Peyer's patch (tissue), 4 donors: ENCODE measurements around the gene MAN2C1. TPM values are rescaled to one million over a fixed set of nuclear protein-coding genes. Genes with fewer than 3 reads are reported as not detected.
A peak's percentile ranks its signal among the peaks of the same experiment; 100 is the strongest.
"Not testable (repeated sequence)": the region's sequence is repeated elsewhere in the genome, so short reads cannot be mapped to it uniquely, and the experiment has no call there.

ENCODE experiments used
- DNase-seq, 3 donors: peaks; one replicate each; pipeline ENCODE4 v3.0.0-alpha.2; 2017 to 2019
- H3K27ac ChIP-seq, 4 donors: fragments of 200-600 bp; sonication (generic); one replicate each; pipeline ENCODE4 v1.5.1; 2016 to 2019
- H3K27me3 ChIP-seq, 2 donors: fragments of 200-600 bp; sonication (generic); one replicate each; pipeline ENCODE4 v1.5.1; 2019
- H3K36me3 ChIP-seq, 3 donors: fragments of 200-600 bp; sonication (generic); one replicate each; pipeline ENCODE4 v1.5.1; 2016 to 2019
- H3K4me1 ChIP-seq, 4 donors: fragments of 200-600 bp; sonication (generic); one replicate each; pipeline ENCODE4 v1.5.1; 2016 to 2019
- H3K4me3 ChIP-seq, 4 donors: fragments of 200-600 bp; sonication (generic); 1 replicate in 3 of 4; 2 replicates in 1 of 4; pipeline ENCODE4 v1.5.1; 2016 to 2019; ENCODE audit warnings: mild to moderate bottlenecking in 1 of 4
- H3K9me3 ChIP-seq, 4 donors: fragments of 200-600 bp; sonication (generic); one replicate each; pipeline ENCODE4 v1.5.1; 2016 to 2019; ENCODE audit warnings: mild to moderate bottlenecking in 1 of 4
- POLR2A ChIP-seq, 2 donors: fragments of 450-650 bp; IDR thresholded peaks; one replicate each; pipeline ENCODE4 v1.5.1; 2017; ENCODE audit warnings: antibody characterized with exemption in 2 of 2, mild to moderate bottlenecking in 2 of 2, moderate library complexity in 2 of 2
- total RNA-seq, 4 donors: library from RNA; depleted of rRNA; stranded (reverse); fragments of >200 nt; gene quantifications; one replicate each; pipeline ENCODE4 v1.1.0, GENCODE V29; 2016
- TF ChIP-seq, protein P1 (sequence below), 6 experiments: fragments of 450-650 bp in 4 of 6; fragments of 200-600 bp in 2 of 6; sonication (generic) in 1 of 6; IDR thresholded peaks; one replicate each; pipeline ENCODE4 v1.5.1; 2017 to 2019; ENCODE audit warnings: antibody characterized with exemption in 6 of 6, mild to moderate bottlenecking in 3 of 6, moderate library complexity in 1 of 6

MAN2C1 gene
- total RNA-seq, 4 donors from 2014 or later: 268 to 777 (median 649) TPM

DNA sequence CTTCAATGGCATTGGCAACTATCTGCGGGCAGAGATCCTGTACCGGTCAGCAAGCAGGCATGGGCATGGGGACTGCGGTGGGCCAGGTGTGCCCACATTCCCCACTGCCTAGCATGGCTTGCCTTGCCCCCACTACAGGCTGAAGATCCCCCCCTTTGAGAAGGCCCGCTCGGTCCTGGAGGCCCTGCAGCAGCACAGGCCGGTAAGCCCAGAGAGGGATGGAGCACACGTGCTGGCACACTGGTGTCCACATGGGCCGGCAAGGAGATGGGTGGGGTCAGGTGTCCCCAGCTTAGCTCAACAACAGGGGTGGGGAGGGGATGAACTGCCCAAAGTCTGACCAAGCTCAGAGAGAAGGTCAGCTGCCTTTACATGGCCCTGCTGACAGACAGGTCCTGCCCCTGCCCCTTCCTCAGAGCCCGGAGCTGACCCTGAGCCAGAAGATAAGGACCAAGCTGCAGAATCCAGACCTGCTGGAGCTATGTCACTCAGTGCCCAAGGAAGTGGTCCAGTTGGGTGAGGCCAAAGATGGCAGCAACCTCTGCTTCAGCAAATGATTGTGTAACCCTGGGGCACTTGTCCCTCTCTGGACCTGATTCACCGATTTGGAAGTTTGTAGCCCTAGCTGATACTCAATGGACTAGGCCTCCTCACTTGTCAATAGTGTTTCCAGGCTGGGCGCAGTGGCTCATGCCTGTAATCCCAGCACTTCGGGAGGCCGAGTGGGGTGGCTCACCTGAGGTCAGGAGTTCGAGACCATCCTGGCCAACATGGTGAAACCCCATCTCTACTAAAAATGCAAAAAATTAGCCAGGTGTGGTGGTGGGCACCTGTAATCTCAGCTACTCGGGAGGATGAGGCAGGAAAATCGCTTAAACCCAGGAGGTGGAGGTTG lies 16.0 kb downstream of the MAN2C1 start:
- H3K9me3 ChIP-seq: peaks cover 0 to 26% (median 0%) of the 10 kb centered on the region in 4 donors
- H3K27ac ChIP-seq: no peak overlapping the region
- TF ChIP-seq, protein P1, sequence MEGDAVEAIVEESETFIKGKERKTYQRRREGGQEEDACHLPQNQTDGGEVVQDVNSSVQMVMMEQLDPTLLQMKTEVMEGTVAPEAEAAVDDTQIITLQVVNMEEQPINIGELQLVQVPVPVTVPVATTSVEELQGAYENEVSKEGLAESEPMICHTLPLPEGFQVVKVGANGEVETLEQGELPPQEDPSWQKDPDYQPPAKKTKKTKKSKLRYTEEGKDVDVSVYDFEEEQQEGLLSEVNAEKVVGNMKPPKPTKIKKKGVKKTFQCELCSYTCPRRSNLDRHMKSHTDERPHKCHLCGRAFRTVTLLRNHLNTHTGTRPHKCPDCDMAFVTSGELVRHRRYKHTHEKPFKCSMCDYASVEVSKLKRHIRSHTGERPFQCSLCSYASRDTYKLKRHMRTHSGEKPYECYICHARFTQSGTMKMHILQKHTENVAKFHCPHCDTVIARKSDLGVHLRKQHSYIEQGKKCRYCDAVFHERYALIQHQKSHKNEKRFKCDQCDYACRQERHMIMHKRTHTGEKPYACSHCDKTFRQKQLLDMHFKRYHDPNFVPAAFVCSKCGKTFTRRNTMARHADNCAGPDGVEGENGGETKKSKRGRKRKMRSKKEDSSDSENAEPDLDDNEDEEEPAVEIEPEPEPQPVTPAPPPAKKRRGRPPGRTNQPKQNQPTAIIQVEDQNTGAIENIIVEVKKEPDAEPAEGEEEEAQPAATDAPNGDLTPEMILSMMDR (IDR thresholded peaks at IDR 0.05): no peak
- no peak for TF ChIP-seq POLR2A (IDR thresholded peaks at IDR 0.05)
- no peak overlapping the region for H3K4me3 ChIP-seq
- peaks cover 0 to 18% (median 0%) of the 10 kb centered on the region in 3 donors for H3K36me3 ChIP-seq
- peaks cover 0 to 16% (median 6%) of the 10 kb centered on the region in 4 donors for H3K4me1 ChIP-seq
- no peaks in the 10 kb centered on the region for H3K27me3 ChIP-seq
- DNase-seq: no peak

DNA sequence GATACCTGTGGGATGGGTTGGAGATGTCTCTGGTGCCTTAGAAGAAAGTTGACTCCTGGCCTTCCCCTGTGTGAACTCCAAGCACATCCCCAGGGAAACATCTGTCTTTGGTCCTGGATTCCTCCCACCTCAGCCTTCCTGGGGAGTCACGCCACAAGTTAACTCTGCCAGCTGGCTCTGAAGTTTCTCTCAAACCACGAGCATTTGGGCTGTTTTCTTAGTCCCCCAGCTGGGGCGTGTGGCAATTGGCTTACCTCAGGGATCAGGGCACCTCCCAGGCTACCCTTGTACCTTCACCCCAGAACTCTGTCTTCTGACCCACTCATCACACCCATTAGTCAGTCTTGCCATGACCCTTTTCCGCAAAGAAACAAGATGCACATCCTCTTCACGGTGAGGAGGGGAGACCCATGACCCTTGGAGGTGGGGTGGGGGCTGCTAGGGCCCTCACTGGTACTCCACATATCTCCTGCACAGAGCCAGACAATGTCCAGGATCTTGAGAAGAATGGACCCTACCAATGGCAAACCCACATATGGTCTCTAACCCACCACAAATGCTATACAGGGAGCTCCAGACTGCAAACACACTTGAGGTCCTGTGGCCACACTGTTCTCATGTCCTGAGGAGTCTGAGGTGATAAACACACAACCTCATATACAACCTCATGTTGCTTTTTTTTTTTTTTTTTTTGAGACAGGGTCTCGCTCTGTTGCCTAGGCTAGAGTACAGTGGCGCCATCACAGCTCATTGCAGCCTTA lies 17.6 kb downstream of the MAN2C1 start:
- H3K4me1 ChIP-seq: peaks cover 0 to 23% (median 8%) of the 10 kb centered on the region in 4 donors
- TF ChIP-seq, protein P1 (IDR thresholded peaks at IDR 0.05): no peak
- TF ChIP-seq POLR2A (IDR thresholded peaks at IDR 0.05): no peak
- peaks cover 0 to 26% (median 0%) of the 10 kb centered on the region in 4 donors for H3K9me3 ChIP-seq
- DNase-seq: no peak
- no peak overlapping the region for H3K4me3 ChIP-seq
- peak overlapping the region in 3 of 4 donors; percentile 23 to 51 (median 50) for H3K27ac ChIP-seq
- peaks cover 0 to 6% (median 0%) of the 10 kb centered on the region in 3 donors for H3K36me3 ChIP-seq
- no peaks in the 10 kb centered on the region for H3K27me3 ChIP-seq

DNA sequence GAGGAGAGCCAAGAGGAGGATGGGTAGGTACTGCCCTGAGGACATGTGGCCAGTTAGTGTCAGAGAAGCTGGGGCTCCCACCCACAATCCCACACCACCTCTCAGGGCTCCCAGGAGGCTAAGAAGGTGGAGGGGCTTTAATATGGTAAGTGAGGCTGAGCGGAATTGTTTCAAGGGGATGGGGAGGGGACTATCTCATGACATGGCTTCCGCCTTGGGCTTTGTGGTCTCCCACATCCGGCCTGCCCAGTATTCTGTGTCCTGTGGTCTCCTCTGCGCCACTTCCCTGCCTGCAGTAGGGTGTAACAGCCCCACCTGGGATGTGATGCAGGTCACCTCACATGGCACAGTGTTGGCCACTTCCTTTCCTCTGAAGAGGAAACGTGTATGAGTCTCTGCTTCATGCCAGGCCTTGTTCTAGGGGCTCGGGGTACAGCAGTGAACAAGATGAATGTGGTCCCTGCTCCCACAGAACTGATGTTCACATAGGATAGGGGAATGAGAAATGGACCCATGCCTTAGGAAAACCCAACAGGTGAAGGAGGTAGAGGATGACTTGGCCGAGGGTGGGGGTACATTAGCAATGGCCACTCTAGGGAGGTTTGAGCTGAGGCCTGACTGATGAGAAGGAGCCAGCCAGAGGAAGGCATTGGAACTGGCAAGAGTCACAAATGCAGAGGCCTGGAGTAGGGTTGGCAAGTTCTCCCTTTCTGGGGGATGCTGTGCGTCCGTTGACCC lies 18.4 kb downstream of the MAN2C1 start:
- Histone ChIP-seq H3K4me3 (no peak overlapping the region), H3K27ac (peak overlapping the region in 3 of 4 donors; percentile 23 to 51 (median 50)), H3K4me1 (peaks cover 0 to 23% (median 8%) of the 10 kb centered on the region in 4 donors), H3K36me3 (no peaks in the 10 kb centered on the region), H3K9me3 (peaks cover 0 to 26% (median 0%) of the 10 kb centered on the region in 4 donors), H3K27me3 (no peaks in the 10 kb centered on the region)
- TF ChIP-seq POLR2A (IDR thresholded peaks at IDR 0.05): no peak
- TF ChIP-seq, protein P1 (IDR thresholded peaks at IDR 0.05): no peak
- DNase-seq: peak; percentile 45 to 91 (median 88)

DNA sequence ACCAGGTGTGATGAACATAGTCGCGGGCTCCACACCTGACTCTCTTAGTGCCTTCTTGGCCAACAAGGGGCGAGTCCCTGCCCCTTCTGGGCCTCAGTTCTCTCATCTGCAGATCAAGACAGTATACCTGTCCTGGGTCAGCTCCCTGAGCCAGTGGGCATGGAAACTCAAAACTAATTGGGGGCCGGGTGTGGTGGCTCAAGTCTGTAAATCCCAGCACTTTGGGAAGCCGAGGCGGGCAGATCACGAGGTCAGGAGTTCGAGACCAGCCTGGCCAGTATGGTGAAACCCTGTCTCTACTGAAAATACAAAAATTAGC lies 19.1 kb downstream of the MAN2C1 start:
- H3K27ac ChIP-seq: peak overlapping the region in 2 of 4 donors; percentile 50 to 51

DNA sequence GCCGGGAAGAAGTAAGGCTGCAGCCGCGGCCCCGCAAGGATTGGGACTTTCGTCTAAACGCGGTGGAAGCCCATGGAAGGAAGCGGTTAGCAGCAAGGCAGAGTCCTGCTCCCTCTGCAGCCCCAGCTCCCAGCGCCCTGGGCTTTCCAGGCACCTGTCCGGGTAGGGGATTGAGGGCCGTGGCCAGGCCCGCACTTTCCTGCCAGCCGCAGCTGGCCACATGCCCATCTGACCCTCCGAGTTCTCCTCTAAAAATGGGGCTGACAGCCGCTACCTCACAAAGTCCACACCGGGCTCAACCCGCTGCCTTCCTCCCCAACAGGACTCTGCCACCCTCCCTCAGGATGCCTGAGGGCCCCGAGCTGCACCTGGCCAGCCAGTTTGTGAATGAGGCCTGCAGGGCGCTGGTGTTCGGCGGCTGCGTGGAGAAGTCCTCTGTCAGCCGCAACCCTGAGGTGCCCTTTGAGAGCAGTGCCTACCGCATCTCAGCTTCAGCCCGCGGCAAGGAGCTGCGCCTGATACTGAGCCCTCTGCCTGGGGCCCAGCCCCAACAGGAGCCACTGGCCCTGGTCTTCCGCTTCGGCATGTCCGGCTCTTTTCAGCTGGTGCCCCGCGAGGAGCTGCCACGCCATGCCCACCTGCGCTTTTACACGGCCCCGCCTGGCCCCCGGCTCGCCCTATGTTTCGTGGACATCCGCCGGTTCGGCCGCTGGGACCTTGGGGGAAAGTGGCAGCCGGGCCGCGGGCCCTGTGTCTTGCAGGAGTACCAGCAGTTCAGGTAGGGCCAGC lies 19.7 kb downstream of the MAN2C1 start:
- TF ChIP-seq, protein P1 (IDR thresholded peaks at IDR 0.05): no peak
- TF ChIP-seq POLR2A (IDR thresholded peaks at IDR 0.05): no peak
- H3K27me3 ChIP-seq: no peaks in the 10 kb centered on the region
- peak overlapping the region; percentile 56 to 89 (median 73) for H3K4me3 ChIP-seq
- H3K9me3 ChIP-seq: peaks cover 0 to 26% (median 0%) of the 10 kb centered on the region in 4 donors
- no peak for DNase-seq
- peak overlapping the region in 1 of 4 donors; percentile 81 for H3K27ac ChIP-seq
- peaks cover 0 to 21% (median 8%) of the 10 kb centered on the region in 4 donors for H3K4me1 ChIP-seq
- no peaks in the 10 kb centered on the region for H3K36me3 ChIP-seq

More for the DNA sequence above, 19.1 kb downstream of the MAN2C1 start:
- not testable (repeated sequence) for H3K27me3 ChIP-seq, H3K36me3 ChIP-seq, H3K4me3 ChIP-seq, DNase-seq
- H3K9me3 ChIP-seq: peaks cover 0 to 26% (median 0%) of the 10 kb centered on the region in 4 donors
- H3K4me1 ChIP-seq: peaks cover 0 to 23% (median 8%) of the 10 kb centered on the region in 4 donors
